ENCODE results near the gene FANCD2OS. TPM values are rescaled to one million over a fixed set of nuclear protein-coding genes. Genes with fewer than 3 reads are reported as not detected.
A peak's percentile ranks its signal among the peaks of the same experiment; 100 is the strongest.

FANCD2OS gene
- total RNA-seq, 1 donor from 2014 or later, result not detected

- H3K4me1 ChIP-seq, result no peaks in the 10 kb centered on the region
- no peaks in the 10 kb centered on the region for H3K9me3 ChIP-seq
- H3K27ac ChIP-seq, result no peak overlapping the region
- H3K4me3 ChIP-seq, result no peak overlapping the region
- peaks cover 39 to 55% of the 10 kb centered on the region in 2 donors for H3K36me3 ChIP-seq
- no peaks in the 10 kb centered on the region for H3K27me3 ChIP-seq
- TF ChIP-seq, protein P1, sequence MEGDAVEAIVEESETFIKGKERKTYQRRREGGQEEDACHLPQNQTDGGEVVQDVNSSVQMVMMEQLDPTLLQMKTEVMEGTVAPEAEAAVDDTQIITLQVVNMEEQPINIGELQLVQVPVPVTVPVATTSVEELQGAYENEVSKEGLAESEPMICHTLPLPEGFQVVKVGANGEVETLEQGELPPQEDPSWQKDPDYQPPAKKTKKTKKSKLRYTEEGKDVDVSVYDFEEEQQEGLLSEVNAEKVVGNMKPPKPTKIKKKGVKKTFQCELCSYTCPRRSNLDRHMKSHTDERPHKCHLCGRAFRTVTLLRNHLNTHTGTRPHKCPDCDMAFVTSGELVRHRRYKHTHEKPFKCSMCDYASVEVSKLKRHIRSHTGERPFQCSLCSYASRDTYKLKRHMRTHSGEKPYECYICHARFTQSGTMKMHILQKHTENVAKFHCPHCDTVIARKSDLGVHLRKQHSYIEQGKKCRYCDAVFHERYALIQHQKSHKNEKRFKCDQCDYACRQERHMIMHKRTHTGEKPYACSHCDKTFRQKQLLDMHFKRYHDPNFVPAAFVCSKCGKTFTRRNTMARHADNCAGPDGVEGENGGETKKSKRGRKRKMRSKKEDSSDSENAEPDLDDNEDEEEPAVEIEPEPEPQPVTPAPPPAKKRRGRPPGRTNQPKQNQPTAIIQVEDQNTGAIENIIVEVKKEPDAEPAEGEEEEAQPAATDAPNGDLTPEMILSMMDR (IDR thresholded peaks at IDR 0.05), result no peak
- no peak for DNase-seq (ENCODE audit: low spot score in 2 of 2)
- intact Hi-C loops (cut with DNase I), result no loop called here
Measured at GRCh38 chr3:10150987-10151386, 42.9 kb upstream of the FANCD2OS start.

DNA sequence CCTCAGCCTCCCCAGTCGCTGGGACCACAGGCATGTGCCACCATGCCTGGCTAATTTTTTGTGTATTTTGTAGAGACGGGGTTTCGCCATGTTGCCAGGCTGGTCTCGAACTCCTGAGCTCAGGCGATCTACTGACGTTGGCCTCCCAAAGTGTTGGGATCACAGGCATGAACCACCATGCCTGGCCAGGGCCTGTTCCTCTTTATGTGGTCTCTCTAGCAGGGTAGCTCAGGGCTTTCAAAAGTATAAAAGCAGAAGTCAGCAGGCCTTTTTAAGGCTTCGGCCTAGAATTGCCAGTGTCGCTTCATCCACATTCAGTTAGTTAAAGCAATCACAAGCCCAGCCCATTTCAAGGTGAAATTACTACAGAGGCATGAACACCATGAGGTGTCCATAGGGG is 41.2 kb upstream of the FANCD2OS start:
- Histone ChIP-seq H3K27me3 (no peaks in the 10 kb centered on the region), H3K4me1 (peaks cover 0 to 9% of the 10 kb centered on the region in 2 donors), H3K36me3 (peaks cover 39 to 55% of the 10 kb centered on the region in 2 donors), H3K27ac (no peak overlapping the region), H3K4me3 (no peak overlapping the region), H3K9me3 (no peaks in the 10 kb centered on the region)
- intact Hi-C loops (cut with DNase I), result loop anchor here (10.0 kb wide), 1 partner anchor 414 kb away; the partner anchor contains the start of gene BRPF1
- TF ChIP-seq, protein P1 (IDR thresholded peaks at IDR 0.05), result no peak
- no peak for DNase-seq (ENCODE audit: low spot score in 2 of 2)

DNA sequence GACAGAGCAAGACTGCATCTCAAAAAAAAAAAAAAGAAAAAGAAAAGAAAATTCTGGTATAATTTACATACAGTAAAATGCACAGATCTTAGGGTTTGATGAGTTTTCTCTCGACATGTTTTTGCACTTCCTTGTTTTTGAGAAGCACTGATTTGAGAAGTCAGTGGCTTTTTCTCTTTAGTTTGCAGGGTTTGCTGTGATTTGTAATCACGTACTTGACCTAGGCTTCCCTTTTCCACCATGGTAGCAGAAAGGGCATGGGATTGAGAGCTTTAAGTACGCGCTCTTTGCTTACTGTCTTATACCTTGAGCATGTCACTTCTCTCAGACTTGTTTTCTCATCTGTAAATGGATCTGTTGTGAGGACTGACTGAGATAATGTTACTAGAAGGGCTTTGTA is 37.6 kb upstream of the FANCD2OS start:
- no peak for DNase-seq (ENCODE audit: low spot score in 2 of 2)
- H3K27me3 ChIP-seq, result no peaks in the 10 kb centered on the region
- no peak overlapping the region for H3K27ac ChIP-seq
- intact Hi-C loops (cut with DNase I), result loop anchor here (10.0 kb wide), 1 partner anchor 411 kb away; the partner anchor contains the start of gene BRPF1
- H3K36me3 ChIP-seq, result peaks cover 19 to 32% of the 10 kb centered on the region in 2 donors
- TF ChIP-seq, protein P1 (IDR thresholded peaks at IDR 0.05), result no peak
- H3K9me3 ChIP-seq, result no peaks in the 10 kb centered on the region
- H3K4me1 ChIP-seq, result peaks cover 7 to 22% of the 10 kb centered on the region in 2 donors
- H3K4me3 ChIP-seq, result no peak overlapping the region

GRCh38 chr3:10142707-10143560 is 34.9 kb upstream of the FANCD2OS start:
- Histone ChIP-seq H3K27me3 (no peaks in the 10 kb centered on the region), H3K27ac (peak overlapping the region; percentile 90 to 96), H3K36me3 (peaks cover 0 to 10% of the 10 kb centered on the region in 2 donors), H3K4me3 (peak overlapping the region; percentile 65 to 91), H3K4me1 (peaks cover 7 to 22% of the 10 kb centered on the region in 2 donors), H3K9me3 (no peaks in the 10 kb centered on the region)
- TF ChIP-seq, protein P1 (IDR thresholded peaks at IDR 0.05), result no peak
- intact Hi-C loops (cut with DNase I), result loop anchor here (1.0 to 10.0 kb wide), 2 partner anchors 351 to 408 kb away; partner anchors contain the start of genes BRPF1 and TADA3
- DNase-seq (ENCODE audit: low spot score in 2 of 2), result no peak

DNA sequence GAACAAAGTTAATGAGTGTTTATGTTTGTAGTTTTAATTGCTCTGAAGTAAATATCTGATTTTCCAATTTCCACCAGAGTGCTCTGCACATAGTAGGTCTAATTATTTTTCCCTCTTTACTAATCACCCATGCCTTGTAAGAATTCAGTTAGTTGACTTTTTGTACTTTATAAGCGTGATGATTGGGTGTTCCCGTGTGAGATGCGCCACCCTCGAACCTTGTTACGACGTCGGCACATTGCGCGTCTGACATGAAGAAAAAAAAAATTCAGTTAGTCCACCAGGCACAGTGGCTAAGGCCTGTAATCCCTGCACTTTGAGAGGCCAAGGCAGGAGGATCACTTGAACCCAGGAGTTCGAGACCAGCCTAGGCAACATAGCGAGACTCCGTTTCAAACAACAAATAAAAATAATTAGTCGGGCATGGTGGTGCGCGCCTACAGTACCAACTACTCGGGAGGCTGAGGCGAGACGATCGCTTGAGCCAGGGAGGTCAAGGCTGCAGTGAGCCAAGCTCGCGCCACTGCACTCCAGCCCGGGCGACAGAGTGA is 33.0 kb upstream of the FANCD2OS start:
- H3K9me3 ChIP-seq, result no peaks in the 10 kb centered on the region
- H3K36me3 ChIP-seq, result no peaks in the 10 kb centered on the region
- no peak for DNase-seq (ENCODE audit: low spot score in 2 of 2)
- no peaks in the 10 kb centered on the region for H3K27me3 ChIP-seq
- peak overlapping the region; percentile 65 to 91 for H3K4me3 ChIP-seq
- H3K27ac ChIP-seq, result peak overlapping the region; percentile 2 to 96
- TF ChIP-seq, protein P1 (IDR thresholded peaks at IDR 0.05), result no peak
- peaks cover 7 to 22% of the 10 kb centered on the region in 2 donors for H3K4me1 ChIP-seq
- intact Hi-C loops (cut with DNase I), result loop anchor here (2.0 to 10.0 kb wide), 4 partner anchors 24 to 406 kb away; partner anchors contain the start of genes BRK1, BRPF1 and IRAK2

Data from ascending aorta (tissue), 2 donors.